CD4-positive, alpha-beta T cell treated with Interleukin-15 for 1 hour (primary cell): ENCODE measurements around the gene CNPY1.
"Not testable (repeated sequence)": the region's sequence is repeated elsewhere in the genome, so short reads cannot be mapped to it uniquely, and the experiment has no call there.

Experiments
- DNase-seq: peaks from one replicate; pipeline ENCODE4 v3.0.0-alpha.2; 2020

Gene CNPY1

DNA sequence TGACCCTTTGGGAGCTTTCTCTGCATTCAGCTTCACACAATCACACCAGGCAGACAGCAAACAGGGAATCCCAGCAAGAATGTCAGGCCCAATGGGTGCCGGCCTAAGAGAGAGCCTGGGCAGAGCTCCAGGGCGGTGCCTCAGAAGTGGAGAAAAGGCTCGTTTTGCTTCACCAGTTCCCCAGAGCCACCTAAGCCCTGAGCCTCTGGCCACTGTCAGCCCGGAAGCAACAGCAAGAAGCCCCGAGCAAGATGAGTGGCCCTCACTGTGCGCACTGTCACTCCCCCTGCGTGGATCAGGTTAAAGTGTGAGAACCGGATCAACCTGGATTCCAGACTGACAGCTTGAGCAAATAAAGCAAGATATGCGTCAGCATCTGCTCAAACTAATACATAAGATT, 14.7 kb downstream of the CNPY1 start:
- no peak for DNase-seq

GRCh38 chr7:155530601-155531000, 15.8 kb downstream of the CNPY1 start:
- DNase-seq: no peak

- DNase-seq: no peak
Measured at GRCh38 chr7:155529845-155530244, 16.5 kb downstream of the CNPY1 start.

DNA sequence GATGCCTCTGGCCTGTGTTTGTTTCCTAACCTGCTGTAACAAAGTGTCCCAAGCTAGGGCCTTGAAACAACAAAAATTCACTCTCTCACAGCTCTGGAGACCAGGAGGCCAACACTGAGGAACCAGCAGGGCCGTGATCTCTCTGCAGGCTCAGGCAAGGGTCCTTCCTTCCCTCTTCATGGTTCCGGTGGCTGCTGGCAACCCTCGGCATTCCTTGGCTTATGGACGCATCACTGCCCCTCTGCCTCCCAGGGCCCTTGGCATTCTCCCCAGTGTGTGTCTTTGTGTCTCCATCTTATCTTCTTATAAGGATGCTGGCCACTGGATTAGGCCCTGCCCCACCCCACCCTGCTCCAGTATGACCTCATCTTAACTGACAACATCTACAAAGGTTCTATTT, 17.0 kb downstream of the CNPY1 start:
- no peak for DNase-seq

- no peak for DNase-seq
Measured at GRCh38 chr7:155527664-155528063, 18.7 kb downstream of the CNPY1 start.

DNA sequence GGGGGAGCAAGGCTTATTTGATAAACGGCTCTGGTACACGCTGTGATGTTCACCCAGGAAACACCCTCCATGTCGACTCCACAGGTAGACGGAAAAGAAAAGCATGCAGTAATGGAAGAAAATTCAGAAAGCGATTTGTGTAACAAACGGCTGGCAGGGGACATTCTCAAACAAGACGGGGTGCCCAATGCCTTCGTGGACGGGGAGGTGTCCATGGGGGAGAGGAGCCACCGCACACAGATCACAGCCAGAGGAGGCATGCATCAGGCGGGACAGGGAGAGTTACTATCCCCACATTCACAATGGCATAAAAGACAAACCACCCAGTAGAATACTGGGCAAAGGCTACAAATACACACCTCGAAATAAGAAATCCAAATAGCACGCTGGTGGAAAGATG, 20.1 kb downstream of the CNPY1 start:
- DNase-seq: no peak

GRCh38 chr7:155524018-155524556, 22.3 kb downstream of the CNPY1 start:
- DNase-seq: no peak

- no peak for DNase-seq
Measured at GRCh38 chr7:155523168-155523675, 23.1 kb downstream of the CNPY1 start.

GRCh38 chr7:155521743-155522398, 24.5 kb downstream of the CNPY1 start:
- DNase-seq: no peak

DNA sequence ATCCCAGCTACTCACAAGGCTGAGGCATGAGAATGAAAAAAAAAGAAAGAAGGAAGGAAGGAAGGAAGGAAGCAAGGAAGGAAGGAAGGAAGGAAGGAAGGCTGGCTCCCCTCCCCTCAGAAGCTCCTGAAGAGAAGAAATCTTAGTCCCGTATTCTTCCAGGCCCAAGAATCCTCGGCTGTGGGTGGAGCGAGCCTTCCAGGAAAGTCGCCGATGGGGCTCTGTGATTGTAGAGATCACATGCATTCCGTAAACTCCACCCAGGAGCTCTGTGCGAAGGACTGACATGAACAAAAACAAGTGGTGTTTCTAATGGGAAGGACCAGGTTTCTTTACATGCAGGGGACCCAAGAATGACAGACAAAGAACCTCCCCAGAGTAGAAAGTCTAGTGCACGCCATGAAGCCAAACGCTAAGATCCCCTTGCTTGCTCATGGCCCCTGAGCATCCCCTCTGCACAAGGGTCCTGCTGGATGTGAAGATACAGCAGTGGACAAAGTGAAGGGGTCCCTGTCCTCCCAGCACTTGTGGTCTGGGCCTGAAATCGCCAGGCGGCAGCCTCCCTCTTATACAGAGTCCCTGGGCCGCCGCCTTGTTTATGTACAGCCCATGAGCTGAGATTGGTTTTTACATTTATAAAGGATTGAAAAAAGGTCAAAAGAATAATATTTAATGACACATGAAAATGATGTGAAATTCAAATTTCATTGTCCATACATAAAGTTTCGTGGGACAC, 25.2 kb downstream of the CNPY1 start:
- DNase-seq: no peak

- DNase-seq: no peak
Measured at GRCh38 chr7:155520114-155520513, 26.2 kb downstream of the CNPY1 start.

DNA sequence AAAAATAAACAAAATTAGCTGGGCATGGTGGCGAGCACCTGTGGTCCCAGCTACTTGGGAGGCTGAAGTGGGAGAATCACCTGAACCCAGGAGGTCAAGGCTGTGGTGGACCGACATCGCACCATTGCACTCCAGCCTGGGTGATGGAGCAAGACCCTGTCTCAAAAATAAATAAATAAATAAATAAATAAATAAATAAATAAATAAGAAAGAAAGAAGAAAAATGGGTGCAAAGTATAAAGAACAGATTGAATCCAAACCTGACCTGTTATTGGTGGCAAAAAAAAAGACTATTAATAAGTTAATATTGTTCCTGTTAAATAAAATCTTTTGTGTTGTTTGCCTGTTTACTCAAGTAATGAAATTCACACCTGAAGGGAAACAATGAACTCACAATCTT, 27.0 kb downstream of the CNPY1 start:
- not testable (repeated sequence) for DNase-seq

DNA sequence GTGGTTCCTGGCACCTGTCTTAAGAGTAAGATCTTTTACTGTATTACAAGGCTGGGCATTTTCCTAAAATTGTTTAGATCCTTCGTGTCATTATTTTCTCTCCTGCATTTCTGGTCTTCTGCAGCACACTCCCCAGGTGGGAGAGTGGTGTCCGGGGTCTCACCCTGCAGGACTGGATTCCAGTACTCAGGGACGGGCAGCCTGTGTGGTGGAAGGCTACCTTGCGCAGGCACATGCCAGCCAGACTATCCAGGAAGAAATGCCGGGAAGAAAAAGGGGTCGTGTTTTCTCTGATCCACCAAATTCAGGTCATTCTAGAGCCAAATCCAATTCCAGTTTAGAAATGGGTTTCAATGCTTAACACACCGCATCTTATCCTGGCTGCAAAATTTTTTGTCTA, 27.7 kb downstream of the CNPY1 start:
- DNase-seq: no peak

GRCh38 chr7:155517969-155518368, 28.4 kb downstream of the CNPY1 start:
- DNase-seq: no peak

DNA sequence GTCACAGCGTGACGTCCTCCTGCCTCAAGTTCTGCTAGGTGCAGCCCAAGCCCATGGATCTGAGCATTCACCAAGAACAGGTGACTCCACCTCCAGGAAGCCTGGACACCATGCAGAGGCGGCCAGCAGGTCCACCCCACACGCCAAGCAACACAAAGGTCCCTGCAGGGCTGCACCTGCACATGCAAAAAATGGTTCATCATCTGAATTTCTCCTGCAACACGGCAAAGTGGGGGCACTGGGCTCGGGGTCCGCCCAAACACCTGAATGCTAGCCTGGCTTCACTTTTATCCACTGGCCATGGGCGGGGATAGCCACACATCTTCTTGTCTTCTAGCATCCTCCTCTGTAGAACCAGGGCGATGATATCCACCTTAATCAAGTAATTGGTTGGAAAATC, 28.9 kb downstream of the CNPY1 start:
- DNase-seq: no peak

- DNase-seq: no peak
Measured at GRCh38 chr7:155516466-155516865, 29.9 kb downstream of the CNPY1 start.

- no peak for DNase-seq
Measured at GRCh38 chr7:155515318-155515717, 31.0 kb downstream of the CNPY1 start.

- no peak for DNase-seq
Measured at GRCh38 chr7:155514296-155514695, 32.1 kb downstream of the CNPY1 start.

- no peak for DNase-seq
Measured at GRCh38 chr7:155513543-155514285, 32.6 kb downstream of the CNPY1 start.

DNA sequence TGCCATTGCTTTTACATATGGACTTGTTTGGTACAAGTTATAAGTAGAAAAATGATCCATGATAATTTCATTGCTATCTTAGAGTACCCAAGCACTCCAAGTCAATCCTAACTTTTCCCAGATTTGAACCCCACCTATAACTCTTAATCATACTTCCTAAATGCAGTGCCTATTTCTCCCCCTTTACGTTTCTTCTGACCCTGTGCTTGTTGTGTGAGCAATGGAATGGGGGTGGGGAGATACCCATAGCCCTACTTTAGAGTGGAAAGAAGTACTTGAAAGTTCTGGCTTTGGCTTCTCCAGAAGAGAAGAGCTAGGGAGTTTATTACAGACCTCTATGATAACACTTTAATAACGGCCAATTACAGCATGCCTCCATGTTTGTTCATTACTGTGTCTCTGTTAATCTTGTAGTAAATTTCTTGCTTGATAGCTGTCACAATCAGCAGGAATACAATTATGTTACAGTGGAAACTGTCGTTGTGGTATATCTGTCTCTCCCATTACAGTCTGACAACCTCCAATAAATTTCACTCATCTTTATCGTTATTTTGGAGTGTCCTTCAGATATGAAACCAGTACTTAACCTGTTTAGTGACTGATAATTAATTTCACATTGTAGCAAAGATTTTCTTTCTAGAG, 34.0 kb downstream of the CNPY1 start:
- no peak for DNase-seq

GRCh38 chr7:155511702-155511996, 34.7 kb downstream of the CNPY1 start:
- DNase-seq: no peak

GRCh38 chr7:155510975-155511701, 35.2 kb downstream of the CNPY1 start:
- DNase-seq: no peak
